KMS-11 (cell line): Measurements from ENCODE around the gene CDK1.

Experiments
- H2AFZ ChIP-seq: fragments of 200-600 bp; sonication (generic); 2 replicates; pipeline ENCODE4 v1.6.1; 2016; ENCODE audit warnings: antibody characterized with exemption, mixed run types, low read depth
- H3K27ac ChIP-seq: fragments of 200-600 bp; sonication (generic); 2 replicates; pipeline ENCODE4 v1.6.1; 2016; ENCODE audit warnings: mild to moderate bottlenecking, mixed run types
- H3K27me3 ChIP-seq: fragments of 200-600 bp; sonication (generic); 2 replicates; pipeline ENCODE4 v1.6.1; 2017; ENCODE audit warnings: mild to moderate bottlenecking, low read depth, mixed run types, moderate library complexity; ENCODE audit not compliant: insufficient read depth
- H3K36me3 ChIP-seq: fragments of 200-600 bp; sonication (generic); 2 replicates; pipeline ENCODE4 v1.6.1; 2017; ENCODE audit warnings: mild to moderate bottlenecking, mixed run types; ENCODE audit not compliant: insufficient read depth
- H3K4me1 ChIP-seq: fragments of 200-600 bp; sonication (generic); 2 replicates; pipeline ENCODE4 v1.6.1; 2016; ENCODE audit warnings: mild to moderate bottlenecking, low read depth, mixed run types; ENCODE audit not compliant: poor library complexity, severe bottlenecking
- H3K4me2 ChIP-seq: fragments of 200-600 bp; sonication (generic); 2 replicates; pipeline ENCODE4 v1.7.0; 2016; ENCODE audit warnings: mild to moderate bottlenecking, mixed run types
- H3K4me3 ChIP-seq: fragments of 200-600 bp; sonication (generic); IDR thresholded peaks from 2 replicates; pipeline ENCODE4 v1.6.1; 2017; ENCODE audit warnings: low read depth, low read length, mixed read lengths; ENCODE audit not compliant: insufficient read depth
- H3K79me2 ChIP-seq: fragments of 200-600 bp; sonication (generic); 2 replicates; pipeline ENCODE4 v1.6.1; 2016; ENCODE audit warnings: low read depth, mixed run types; ENCODE audit not compliant: insufficient read depth
- H3K9ac ChIP-seq: fragments of 200-600 bp; sonication (generic); 2 replicates; pipeline ENCODE4 v1.6.1; 2016; ENCODE audit warnings: mild to moderate bottlenecking, mixed run types
- H4K20me1 ChIP-seq: fragments of 200-600 bp; sonication (generic); 2 replicates; pipeline ENCODE4 v1.6.1; 2016; ENCODE audit warnings: mild to moderate bottlenecking, mixed run types; ENCODE audit not compliant: insufficient read depth
- TF ChIP-seq, protein P1 (sequence below): fragments of 200-600 bp; sonication (generic); conservative IDR thresholded peaks from 2 replicates; pipeline ENCODE4 v1.6.1; 2017; ENCODE audit warnings: low read depth, mild to moderate bottlenecking, antibody characterized with exemption, low read length, moderate library complexity, mixed read lengths

CDK1 gene

DNA sequence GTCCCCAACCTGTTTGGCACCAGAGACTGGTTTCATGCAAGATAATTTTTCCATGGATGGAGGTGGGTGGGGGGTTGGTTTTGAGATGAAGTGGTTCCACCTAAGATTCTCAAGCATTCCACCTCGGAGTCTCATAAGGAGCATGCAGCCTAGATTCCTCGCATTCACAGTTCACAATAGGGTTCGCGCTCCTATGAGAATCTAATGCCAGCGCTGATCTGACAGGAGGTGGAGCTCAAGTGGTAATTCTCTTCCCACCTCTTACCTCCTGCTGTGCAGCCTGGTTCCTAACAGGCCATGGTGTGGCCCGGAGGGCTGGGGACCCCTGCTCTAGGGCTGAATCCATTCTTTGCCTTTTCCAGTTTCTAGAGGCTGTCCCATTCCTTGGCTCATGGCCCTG lies 19.1 kb upstream of the CDK1 start:
- H2AFZ ChIP-seq, result no peak overlapping the region
- no peak overlapping the region for H3K4me2 ChIP-seq
- H3K4me3 ChIP-seq, result no peak overlapping the region
- no peaks in the 10 kb centered on the region for H3K36me3 ChIP-seq
- H3K4me1 ChIP-seq, result no peaks in the 10 kb centered on the region
- H3K27ac ChIP-seq, result no peak overlapping the region
- H3K79me2 ChIP-seq, result no peaks in the 10 kb centered on the region
- TF ChIP-seq, protein P1, sequence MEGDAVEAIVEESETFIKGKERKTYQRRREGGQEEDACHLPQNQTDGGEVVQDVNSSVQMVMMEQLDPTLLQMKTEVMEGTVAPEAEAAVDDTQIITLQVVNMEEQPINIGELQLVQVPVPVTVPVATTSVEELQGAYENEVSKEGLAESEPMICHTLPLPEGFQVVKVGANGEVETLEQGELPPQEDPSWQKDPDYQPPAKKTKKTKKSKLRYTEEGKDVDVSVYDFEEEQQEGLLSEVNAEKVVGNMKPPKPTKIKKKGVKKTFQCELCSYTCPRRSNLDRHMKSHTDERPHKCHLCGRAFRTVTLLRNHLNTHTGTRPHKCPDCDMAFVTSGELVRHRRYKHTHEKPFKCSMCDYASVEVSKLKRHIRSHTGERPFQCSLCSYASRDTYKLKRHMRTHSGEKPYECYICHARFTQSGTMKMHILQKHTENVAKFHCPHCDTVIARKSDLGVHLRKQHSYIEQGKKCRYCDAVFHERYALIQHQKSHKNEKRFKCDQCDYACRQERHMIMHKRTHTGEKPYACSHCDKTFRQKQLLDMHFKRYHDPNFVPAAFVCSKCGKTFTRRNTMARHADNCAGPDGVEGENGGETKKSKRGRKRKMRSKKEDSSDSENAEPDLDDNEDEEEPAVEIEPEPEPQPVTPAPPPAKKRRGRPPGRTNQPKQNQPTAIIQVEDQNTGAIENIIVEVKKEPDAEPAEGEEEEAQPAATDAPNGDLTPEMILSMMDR, result no peak
- H3K9ac ChIP-seq, result no peak overlapping the region
- no peaks in the 10 kb centered on the region for H4K20me1 ChIP-seq
- H3K27me3 ChIP-seq, result no peaks in the 10 kb centered on the region

DNA sequence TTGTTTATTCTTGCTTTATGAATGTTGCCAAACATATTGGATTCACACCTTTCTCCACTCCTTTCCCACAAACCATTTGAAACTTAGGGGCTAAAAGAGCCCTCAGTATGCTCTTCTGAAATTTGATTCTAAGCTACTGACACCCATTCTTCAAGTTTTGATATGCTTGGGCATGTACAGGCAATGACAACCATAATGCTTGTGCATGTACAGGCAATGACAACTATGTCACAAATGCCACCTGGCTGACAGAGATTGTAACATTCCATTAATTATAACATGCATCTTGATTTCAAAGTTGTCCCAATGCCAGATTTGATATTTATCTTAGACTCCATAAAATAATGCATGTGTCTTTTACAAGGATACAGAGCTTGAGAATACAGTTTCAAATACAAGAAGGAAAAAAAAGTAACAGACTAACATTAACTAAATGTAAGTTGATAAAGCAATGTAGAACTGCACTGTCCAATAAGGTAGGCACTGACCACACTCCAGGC lies 17.5 kb upstream of the CDK1 start:
- H3K9ac ChIP-seq, result no peak overlapping the region
- H3K27ac ChIP-seq, result no peak overlapping the region
- no peak overlapping the region for H3K4me2 ChIP-seq
- no peaks in the 10 kb centered on the region for H3K79me2 ChIP-seq
- H3K27me3 ChIP-seq, result no peaks in the 10 kb centered on the region
- H3K4me1 ChIP-seq, result no peaks in the 10 kb centered on the region
- no peak overlapping the region for H2AFZ ChIP-seq
- H4K20me1 ChIP-seq, result no peaks in the 10 kb centered on the region
- TF ChIP-seq, protein P1, result no peak
- no peak overlapping the region for H3K4me3 ChIP-seq
- H3K36me3 ChIP-seq, result no peaks in the 10 kb centered on the region

DNA sequence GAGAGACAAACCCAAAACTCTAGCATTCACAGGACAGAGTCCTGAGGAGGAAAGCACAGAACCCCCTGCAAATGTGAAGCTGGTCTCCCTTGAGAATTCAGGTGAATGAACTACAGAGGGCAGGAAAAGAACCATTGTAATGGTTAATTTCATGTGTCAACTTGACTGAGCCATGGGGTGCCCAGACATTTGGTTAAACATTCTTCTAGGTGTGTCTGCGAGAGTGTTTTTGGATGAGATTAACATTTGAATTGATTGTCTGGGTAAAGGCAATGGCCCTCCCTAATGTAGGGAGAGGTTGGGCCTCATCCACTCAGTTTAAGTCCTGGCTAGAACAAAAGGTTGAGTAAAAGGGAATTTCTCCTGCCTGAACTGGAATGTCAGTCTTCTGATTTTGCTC lies 15.7 kb upstream of the CDK1 start:
- Histone ChIP-seq H3K4me2 (no peak overlapping the region), H3K9ac (no peak overlapping the region), H4K20me1 (no peaks in the 10 kb centered on the region), H3K4me3 (no peak overlapping the region), H3K79me2 (no peaks in the 10 kb centered on the region), H3K4me1 (peaks cover 9% of the 10 kb centered on the region), H3K36me3 (no peaks in the 10 kb centered on the region), H3K27me3 (no peaks in the 10 kb centered on the region), H2AFZ (no peak overlapping the region), H3K27ac (no peak overlapping the region)
- TF ChIP-seq, protein P1, result no peak

DNA sequence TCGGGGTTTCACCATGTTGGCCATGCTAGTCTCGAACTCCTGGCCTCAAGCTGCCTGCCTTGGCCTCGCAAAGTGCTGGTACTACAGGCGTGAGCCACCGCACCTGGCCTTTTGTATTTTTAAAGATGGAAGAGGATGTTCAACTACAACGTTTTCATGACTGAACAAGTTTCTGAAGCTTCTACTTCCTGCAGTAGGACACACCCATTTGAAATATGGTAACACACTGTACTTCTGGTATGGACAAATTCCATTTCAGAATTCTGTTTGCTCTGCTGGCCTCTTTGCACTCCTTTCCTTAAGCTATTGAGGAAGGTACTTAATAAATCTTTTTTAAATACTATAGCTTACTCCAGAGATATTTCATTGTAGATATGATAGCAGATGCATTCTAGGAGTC lies 10.9 kb upstream of the CDK1 start:
- H4K20me1 ChIP-seq, result no peaks in the 10 kb centered on the region
- H3K79me2 ChIP-seq, result no peaks in the 10 kb centered on the region
- no peak overlapping the region for H2AFZ ChIP-seq
- H3K4me3 ChIP-seq, result no peak overlapping the region
- H3K9ac ChIP-seq, result no peak overlapping the region
- no peak overlapping the region for H3K4me2 ChIP-seq
- TF ChIP-seq, protein P1, result no peak
- no peaks in the 10 kb centered on the region for H3K27me3 ChIP-seq
- peaks cover 16% of the 10 kb centered on the region for H3K4me1 ChIP-seq
- no peaks in the 10 kb centered on the region for H3K36me3 ChIP-seq
- H3K27ac ChIP-seq, result no peak overlapping the region
